Measurements from ENCODE around the gene G0S2.

GRCh38 chr1:209705033-209705598 is 29.9 kb downstream of the G0S2 start:
- TF ChIP-seq CTCF (IDR thresholded peaks at IDR 0.05) (no peak), EP300 (IDR thresholded peaks at IDR 0.05) (no peak), POLR2A (IDR thresholded peaks at IDR 0.05) (no peak)

All from sigmoid colon (tissue), 4 donors.